ENCODE measurements around the gene JUP.

JUP gene

GRCh38 chr17:41750862-41751261 is 35.6 kb downstream of the JUP start:
- no peak for DNase-seq

GRCh38 chr17:41748275-41748674 is 38.2 kb downstream of the JUP start:
- no peak for DNase-seq

- DNase-seq = no peak
These were observed 44.8 kb downstream of the JUP start for GRCh38 chr17:41741709-41742108.

GRCh38 chr17:41740506-41740905 is 46.0 kb downstream of the JUP start:
- DNase-seq = no peak

- DNase-seq = no peak
These were observed 46.7 kb downstream of the JUP start for GRCh38 chr17:41739661-41740352.

GRCh38 chr17:41738801-41739112 is 47.8 kb downstream of the JUP start:
- DNase-seq = no peak

- DNase-seq = peak; percentile 74
These were observed 48.3 kb downstream of the JUP start for GRCh38 chr17:41738077-41738800.

GRCh38 chr17:41737680-41738023 is 48.9 kb downstream of the JUP start:
- no peak for DNase-seq

- no peak for DNase-seq
These were observed 49.4 kb downstream of the JUP start for GRCh38 chr17:41736983-41737679.

GRCh38 chr17:41735744-41736143 is 50.8 kb downstream of the JUP start:
- no peak for DNase-seq

- DNase-seq = no peak
These were observed 51.6 kb downstream of the JUP start for GRCh38 chr17:41734949-41735313.

- DNase-seq = peak in 1 of 2 experiments; percentile 15
These were observed 52.2 kb downstream of the JUP start, which contains the start of gene HAP1 for GRCh38 chr17:41734139-41734948. HAP1 (minus strand) TSS chr17:41734643; CDS start chr17:41734634, 9 bp downstream.

GRCh38 chr17:41733348-41734138 is 53.0 kb downstream of the JUP start:
- peak in 1 of 2 experiments; percentile 5 for DNase-seq

- no peak for DNase-seq
These were observed 54.7 kb downstream of the JUP start for GRCh38 chr17:41731836-41732235.

GRCh38 chr17:41730479-41730878 is 56.0 kb downstream of the JUP start:
- DNase-seq = no peak

GRCh38 chr17:41728056-41728455 is 58.5 kb downstream of the JUP start:
- no peak for DNase-seq

GRCh38 chr17:41725134-41725533 is 61.4 kb downstream of the JUP start:
- DNase-seq = no peak

- no peak for DNase-seq
These were observed 61.9 kb downstream of the JUP start for GRCh38 chr17:41724476-41725050.

- no peak for DNase-seq
These were observed 62.6 kb downstream of the JUP start for GRCh38 chr17:41723801-41724475.

GRCh38 chr17:41722231-41722630 is 64.3 kb downstream of the JUP start:
- no peak for DNase-seq

- no peak for DNase-seq
These were observed 68.2 kb downstream of the JUP start for GRCh38 chr17:41718287-41718645.

All from stimulated activated CD4-positive, alpha-beta T cell treated with anti-CD3 and anti-CD28 coated beads, Interleukin-4, amount 100 ng/mL, for 4 hours (primary cell).